ENCODE data around the gene EXT2. TPM values are rescaled to one million over a fixed set of nuclear protein-coding genes. Genes with fewer than 3 reads are reported as not detected.

EXT2 gene
- total and polyA plus RNA-seq, 2 experiments from 2014 or later = 44.1 to 53.1 TPM

GRCh38 chr11:44244639-44245310 is 149.3 kb downstream of the EXT2 start:
- H3K27ac ChIP-seq = peak overlapping the region; percentile 99

GRCh38 chr11:44246726-44247125 is 151.2 kb downstream of the EXT2 start:
- no peak overlapping the region for H3K4me3 ChIP-seq
- DNase-seq (ENCODE audit: low read depth in 1 of 2, low spot score in 1 of 2) = peak in 1 of 2 donors; percentile 77
- no peaks in the 10 kb centered on the region for H3K9me3 ChIP-seq (ENCODE audit: low read depth)
- no peak overlapping the region for H3K27ac ChIP-seq
- H3K36me3 ChIP-seq = no peaks in the 10 kb centered on the region
- H3K27me3 ChIP-seq = no peaks in the 10 kb centered on the region
- no peak for TF ChIP-seq CTCF (IDR thresholded peaks at IDR 0.05; ENCODE audit: low read depth, low read length)
- H3K4me1 ChIP-seq (ENCODE audit: low read depth) = peaks cover 40% of the 10 kb centered on the region

More at GRCh38 chr11:44244639-44245310, 149.3 kb downstream of the EXT2 start:
- no peak overlapping the region for H3K4me3 ChIP-seq
- H3K9me3 ChIP-seq (ENCODE audit: low read depth) = no peaks in the 10 kb centered on the region
- peak in 1 of 2 donors; percentile 40 for DNase-seq (ENCODE audit: low read depth in 1 of 2, low spot score in 1 of 2)
- H3K4me1 ChIP-seq (ENCODE audit: low read depth) = peaks cover 42% of the 10 kb centered on the region
- no peak for TF ChIP-seq CTCF (IDR thresholded peaks at IDR 0.05; ENCODE audit: low read depth, low read length)
- H3K36me3 ChIP-seq = no peaks in the 10 kb centered on the region
- no peaks in the 10 kb centered on the region for H3K27me3 ChIP-seq

GRCh38 chr11:44247508-44247907 is 152.0 kb downstream of the EXT2 start:
- TF ChIP-seq CTCF (IDR thresholded peaks at IDR 0.05; ENCODE audit: low read depth, low read length) = no peak
- Histone ChIP-seq H3K27ac (no peak overlapping the region), H3K4me1 (ENCODE audit: low read depth) (peaks cover 32% of the 10 kb centered on the region)

GRCh38 chr11:44248109-44248508 is 152.6 kb downstream of the EXT2 start:
- Histone ChIP-seq H3K4me3 (no peak overlapping the region), H3K27ac (no peak overlapping the region), H3K27me3 (no peaks in the 10 kb centered on the region), H3K9me3 (ENCODE audit: low read depth) (no peaks in the 10 kb centered on the region), H3K36me3 (no peaks in the 10 kb centered on the region), H3K4me1 (ENCODE audit: low read depth) (peaks cover 26% of the 10 kb centered on the region)
- DNase-seq (ENCODE audit: low read depth in 1 of 2, low spot score in 1 of 2) = peak in 1 of 2 donors; percentile 66
- TF ChIP-seq CTCF (IDR thresholded peaks at IDR 0.05; ENCODE audit: low read depth, low read length) = no peak

More at GRCh38 chr11:44247508-44247907, 152.0 kb downstream of the EXT2 start:
- Histone ChIP-seq H3K9me3 (ENCODE audit: low read depth) (no peaks in the 10 kb centered on the region), H3K27me3 (no peaks in the 10 kb centered on the region), H3K36me3 (no peaks in the 10 kb centered on the region), H3K4me3 (no peak overlapping the region)
- DNase-seq (ENCODE audit: low read depth in 1 of 2, low spot score in 1 of 2) = peak in 1 of 2 donors; percentile 34

- no peak overlapping the region for H3K4me3 ChIP-seq
- peaks cover 8% of the 10 kb centered on the region for H3K4me1 ChIP-seq (ENCODE audit: low read depth)
- H3K36me3 ChIP-seq = no peaks in the 10 kb centered on the region
- no peak overlapping the region for H3K27ac ChIP-seq
- no peak for TF ChIP-seq CTCF (IDR thresholded peaks at IDR 0.05; ENCODE audit: low read depth, low read length)
- H3K9me3 ChIP-seq (ENCODE audit: low read depth) = no peaks in the 10 kb centered on the region
- DNase-seq (ENCODE audit: low read depth in 1 of 2, low spot score in 1 of 2) = no peak
- no peaks in the 10 kb centered on the region for H3K27me3 ChIP-seq
Measured at GRCh38 chr11:44250421-44250820, 154.9 kb downstream of the EXT2 start.

All from cardiac muscle cell (in vitro differentiated cells and primary cell).